MG63 (cell line): ENCODE data around the gene TCF25. TPM values are rescaled to one million over a fixed set of nuclear protein-coding genes. Genes with fewer than 3 reads are reported as not detected.
"Not testable (repeated sequence)": the region's sequence is repeated elsewhere in the genome, so short reads cannot be mapped to it uniquely, and the experiment has no call there.

ENCODE experiments used
- DNase-seq: peaks from one replicate; pipeline ENCODE4 v3.0.0-alpha.2; 2020
- H3K27me3 ChIP-seq: fragments of 250-450 bp; sonication (Bioruptor Pico); 2 replicates; pipeline ENCODE4 v1.5.1; 2020; ENCODE audit warnings: mild to moderate bottlenecking, moderate library complexity
- H3K36me3 ChIP-seq: fragments of 250-450 bp; sonication (Bioruptor Pico); 2 replicates; pipeline ENCODE4 v1.5.1; 2020; ENCODE audit warnings: mild to moderate bottlenecking, moderate library complexity
- H3K4me3 ChIP-seq: fragments of 250-450 bp; sonication (Bioruptor Pico); 2 replicates; pipeline ENCODE4 v1.5.1; 2020; ENCODE audit warnings: mild to moderate bottlenecking, moderate library complexity
- H3K9me3 ChIP-seq: fragments of 250-450 bp; sonication (Bioruptor Pico); 2 replicates; pipeline ENCODE4 v1.5.1; 2020; ENCODE audit warnings: mild to moderate bottlenecking, moderate library complexity
- total RNA-seq: library from RNA; depleted of rRNA; stranded (reverse); fragments of >200 nt; shearing (Covaris generic); gene quantifications from 2 replicates; pipeline ENCODE4 v1.2.3, GENCODE V29; 2014; ENCODE audit warnings: low replicate concordance; rRNA removed

TCF25 gene
- 53.2 and 71.3 TPM in 2 replicates for total RNA-seq

- no peaks in the 10 kb centered on the region for H3K27me3 ChIP-seq
- peaks cover 14% of the 10 kb centered on the region for H3K36me3 ChIP-seq
- DNase-seq, result peak; percentile 63
- H3K9me3 ChIP-seq, result no peaks in the 10 kb centered on the region
- H3K4me3 ChIP-seq, result peak within 1 kb of the TSS; percentile 91
Observed at GRCh38 chr16:89873109-89873971, at the start of gene TCF25. TCF25 (plus strand) TSS chr16:89873592; CDS start chr16:89873668, 76 bp downstream.

GRCh38 chr16:89823824-89824148, 49.6 kb upstream of the TCF25 start:
- not testable (repeated sequence) for DNase-seq, H3K4me3 ChIP-seq, H3K9me3 ChIP-seq, H3K27me3 ChIP-seq, H3K36me3 ChIP-seq

GRCh38 chr16:89826531-89827382, 46.6 kb upstream of the TCF25 start:
- no peaks in the 10 kb centered on the region for H3K27me3 ChIP-seq
- H3K4me3 ChIP-seq, result no peak overlapping the region
- DNase-seq, result no peak
- H3K9me3 ChIP-seq, result no peaks in the 10 kb centered on the region
- no peaks in the 10 kb centered on the region for H3K36me3 ChIP-seq

GRCh38 chr16:89827383-89828198, 45.8 kb upstream of the TCF25 start:
- Histone ChIP-seq H3K36me3 (no peaks in the 10 kb centered on the region), H3K4me3 (peak overlapping the region; percentile 45), H3K27me3 (no peaks in the 10 kb centered on the region), H3K9me3 (no peaks in the 10 kb centered on the region)
- DNase-seq, result peak; percentile 36

GRCh38 chr16:89828199-89828869, 45.1 kb upstream of the TCF25 start, which contains the start of gene SPIRE2:
SPIRE2 (plus strand) TSS chr16:89828475; CDS start chr16:89828551, 76 bp downstream.
- peak; percentile 61 for DNase-seq
- Histone ChIP-seq H3K27me3 (no peaks in the 10 kb centered on the region), H3K4me3 (peak within 1 kb of the TSS; percentile 45), H3K9me3 (no peaks in the 10 kb centered on the region), H3K36me3 (no peaks in the 10 kb centered on the region)

- DNase-seq, result no peak
- Histone ChIP-seq H3K27me3 (no peaks in the 10 kb centered on the region), H3K4me3 (peak overlapping the region; percentile 37), H3K36me3 (no peaks in the 10 kb centered on the region), H3K9me3 (no peaks in the 10 kb centered on the region)
Observed at GRCh38 chr16:89828870-89829629, 44.3 kb upstream of the TCF25 start.

- no peak for DNase-seq
- H3K36me3 ChIP-seq, result no peaks in the 10 kb centered on the region
- no peaks in the 10 kb centered on the region for H3K27me3 ChIP-seq
- H3K4me3 ChIP-seq, result no peak overlapping the region
- H3K9me3 ChIP-seq, result no peaks in the 10 kb centered on the region
Observed at GRCh38 chr16:89829630-89830437, 43.6 kb upstream of the TCF25 start.

- Histone ChIP-seq H3K27me3 (no peaks in the 10 kb centered on the region), H3K36me3 (no peaks in the 10 kb centered on the region), H3K4me3 (no peak overlapping the region), H3K9me3 (no peaks in the 10 kb centered on the region)
- DNase-seq, result no peak
Observed at GRCh38 chr16:89831810-89832328, 41.5 kb upstream of the TCF25 start.

- DNase-seq, H3K9me3 ChIP-seq, H3K36me3 ChIP-seq, H3K27me3 ChIP-seq, H3K4me3 ChIP-seq: not testable (repeated sequence)
Observed at GRCh38 chr16:89833664-89834363, 39.6 kb upstream of the TCF25 start.

GRCh38 chr16:89834813-89835363, 38.5 kb upstream of the TCF25 start:
- H3K9me3 ChIP-seq, H3K4me3 ChIP-seq, H3K27me3 ChIP-seq, DNase-seq, H3K36me3 ChIP-seq: not testable (repeated sequence)

GRCh38 chr16:89836484-89836883, 36.9 kb upstream of the TCF25 start:
- not testable (repeated sequence) for H3K27me3 ChIP-seq, H3K36me3 ChIP-seq, DNase-seq

GRCh38 chr16:89837014-89837546, 36.3 kb upstream of the TCF25 start:
- Histone ChIP-seq H3K36me3 (no peaks in the 10 kb centered on the region), H3K4me3 (no peak overlapping the region), H3K27me3 (no peaks in the 10 kb centered on the region), H3K9me3 (no peaks in the 10 kb centered on the region)
- DNase-seq, result no peak

More at GRCh38 chr16:89836484-89836883, 36.9 kb upstream of the TCF25 start:
- not testable (repeated sequence) for H3K9me3 ChIP-seq, H3K4me3 ChIP-seq

- no peak overlapping the region for H3K4me3 ChIP-seq
- H3K27me3 ChIP-seq, result no peaks in the 10 kb centered on the region
- DNase-seq, result no peak
- no peaks in the 10 kb centered on the region for H3K36me3 ChIP-seq
- no peaks in the 10 kb centered on the region for H3K9me3 ChIP-seq
Observed at GRCh38 chr16:89841275-89841674, 32.1 kb upstream of the TCF25 start.
